Epithelial cell of prostate (primary cell): ENCODE measurements around the gene NUP188.
A peak's percentile ranks its signal among the peaks of the same experiment; 100 is the strongest.

Experiments used
- DNase-seq: peaks from one replicate; pipeline ENCODE4 v3.0.0-alpha.2; 2011; ENCODE audit warnings: low read depth, low spot score
- H3K27ac ChIP-seq: fragments of 450-650 bp; 2 replicates; pipeline ENCODE4 v1.5.1; 2017; ENCODE audit warnings: mild to moderate bottlenecking

The NUP188 gene, protein sequence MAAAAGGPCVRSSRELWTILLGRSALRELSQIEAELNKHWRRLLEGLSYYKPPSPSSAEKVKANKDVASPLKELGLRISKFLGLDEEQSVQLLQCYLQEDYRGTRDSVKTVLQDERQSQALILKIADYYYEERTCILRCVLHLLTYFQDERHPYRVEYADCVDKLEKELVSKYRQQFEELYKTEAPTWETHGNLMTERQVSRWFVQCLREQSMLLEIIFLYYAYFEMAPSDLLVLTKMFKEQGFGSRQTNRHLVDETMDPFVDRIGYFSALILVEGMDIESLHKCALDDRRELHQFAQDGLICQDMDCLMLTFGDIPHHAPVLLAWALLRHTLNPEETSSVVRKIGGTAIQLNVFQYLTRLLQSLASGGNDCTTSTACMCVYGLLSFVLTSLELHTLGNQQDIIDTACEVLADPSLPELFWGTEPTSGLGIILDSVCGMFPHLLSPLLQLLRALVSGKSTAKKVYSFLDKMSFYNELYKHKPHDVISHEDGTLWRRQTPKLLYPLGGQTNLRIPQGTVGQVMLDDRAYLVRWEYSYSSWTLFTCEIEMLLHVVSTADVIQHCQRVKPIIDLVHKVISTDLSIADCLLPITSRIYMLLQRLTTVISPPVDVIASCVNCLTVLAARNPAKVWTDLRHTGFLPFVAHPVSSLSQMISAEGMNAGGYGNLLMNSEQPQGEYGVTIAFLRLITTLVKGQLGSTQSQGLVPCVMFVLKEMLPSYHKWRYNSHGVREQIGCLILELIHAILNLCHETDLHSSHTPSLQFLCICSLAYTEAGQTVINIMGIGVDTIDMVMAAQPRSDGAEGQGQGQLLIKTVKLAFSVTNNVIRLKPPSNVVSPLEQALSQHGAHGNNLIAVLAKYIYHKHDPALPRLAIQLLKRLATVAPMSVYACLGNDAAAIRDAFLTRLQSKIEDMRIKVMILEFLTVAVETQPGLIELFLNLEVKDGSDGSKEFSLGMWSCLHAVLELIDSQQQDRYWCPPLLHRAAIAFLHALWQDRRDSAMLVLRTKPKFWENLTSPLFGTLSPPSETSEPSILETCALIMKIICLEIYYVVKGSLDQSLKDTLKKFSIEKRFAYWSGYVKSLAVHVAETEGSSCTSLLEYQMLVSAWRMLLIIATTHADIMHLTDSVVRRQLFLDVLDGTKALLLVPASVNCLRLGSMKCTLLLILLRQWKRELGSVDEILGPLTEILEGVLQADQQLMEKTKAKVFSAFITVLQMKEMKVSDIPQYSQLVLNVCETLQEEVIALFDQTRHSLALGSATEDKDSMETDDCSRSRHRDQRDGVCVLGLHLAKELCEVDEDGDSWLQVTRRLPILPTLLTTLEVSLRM (N-terminal part only)

DNA sequence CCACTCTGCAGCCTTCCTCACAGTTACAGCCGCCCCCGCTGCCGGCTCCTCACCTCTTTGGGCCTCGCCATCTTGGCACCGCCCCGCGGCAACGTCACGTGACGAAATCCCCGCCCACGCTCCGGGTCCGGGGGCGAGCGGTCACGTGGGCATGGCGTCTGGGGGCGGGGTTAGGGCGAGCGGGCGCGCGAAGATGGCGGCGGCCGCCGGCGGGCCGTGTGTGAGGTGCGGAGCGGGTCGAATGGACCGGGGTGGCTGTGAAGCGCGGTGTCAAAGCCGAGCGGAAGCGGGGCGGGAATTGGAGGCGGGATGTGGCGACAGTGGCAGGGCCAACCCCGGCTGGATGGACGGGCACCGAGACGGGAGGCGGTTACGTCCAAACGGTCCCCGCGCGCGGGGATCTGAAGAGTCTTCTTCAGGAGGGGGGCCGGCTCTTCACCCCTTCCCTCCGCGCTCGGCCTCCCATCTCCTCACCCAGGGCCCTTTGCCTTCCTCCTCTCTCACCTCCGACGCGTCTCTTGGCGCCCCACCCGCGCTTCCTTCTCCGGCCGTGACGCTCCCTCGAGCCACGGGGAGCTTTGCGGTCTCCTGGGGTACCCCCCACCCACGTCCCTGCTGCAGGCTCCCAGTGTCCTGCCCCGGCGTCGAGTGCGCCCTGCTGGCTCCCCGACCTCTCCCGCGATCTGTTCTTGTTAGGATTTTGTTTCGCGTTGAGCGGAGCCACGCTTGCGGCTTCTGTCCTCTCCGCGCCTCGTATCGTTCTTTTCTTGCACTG, at the start of gene NUP188, which contains the start of gene DOLK:
NUP188 (plus strand) TSS at position 173 of the 775 bp plus-strand sequence; CDS start at position 194, 21 bp downstream.
DOLK (minus strand) TSS at position 77 of the 775 bp plus-strand sequence. CDS start 300 bp downstream, outside the sequence.
- DNase-seq: peak; percentile 39

DNA sequence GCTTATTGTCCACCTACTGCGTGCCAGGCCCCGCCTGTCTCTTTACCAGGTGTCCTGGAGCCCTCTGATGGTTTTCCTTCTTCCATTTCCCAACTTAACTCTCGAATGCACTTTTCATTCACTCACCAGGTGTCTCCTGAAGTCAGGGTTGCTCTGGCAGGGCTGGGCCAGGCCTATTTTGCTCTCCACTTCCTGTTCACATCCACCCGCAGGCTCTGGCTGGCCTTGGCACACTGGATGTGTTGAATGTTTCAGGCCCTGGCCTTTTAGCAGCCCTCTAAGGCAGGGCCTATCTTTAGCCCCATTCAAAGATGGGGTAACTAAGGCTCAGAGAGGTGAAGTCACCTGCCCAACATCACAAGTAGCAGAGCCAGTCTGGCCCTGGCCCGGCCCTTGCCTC, 49.1 kb upstream of the NUP188 start:
- peak overlapping the region; percentile 98 for H3K27ac ChIP-seq

More for the DNA sequence above, at the start of gene NUP188, which contains the start of gene DOLK:
- H3K27ac ChIP-seq: peak within 1 kb of the TSS; percentile 83

DNA sequence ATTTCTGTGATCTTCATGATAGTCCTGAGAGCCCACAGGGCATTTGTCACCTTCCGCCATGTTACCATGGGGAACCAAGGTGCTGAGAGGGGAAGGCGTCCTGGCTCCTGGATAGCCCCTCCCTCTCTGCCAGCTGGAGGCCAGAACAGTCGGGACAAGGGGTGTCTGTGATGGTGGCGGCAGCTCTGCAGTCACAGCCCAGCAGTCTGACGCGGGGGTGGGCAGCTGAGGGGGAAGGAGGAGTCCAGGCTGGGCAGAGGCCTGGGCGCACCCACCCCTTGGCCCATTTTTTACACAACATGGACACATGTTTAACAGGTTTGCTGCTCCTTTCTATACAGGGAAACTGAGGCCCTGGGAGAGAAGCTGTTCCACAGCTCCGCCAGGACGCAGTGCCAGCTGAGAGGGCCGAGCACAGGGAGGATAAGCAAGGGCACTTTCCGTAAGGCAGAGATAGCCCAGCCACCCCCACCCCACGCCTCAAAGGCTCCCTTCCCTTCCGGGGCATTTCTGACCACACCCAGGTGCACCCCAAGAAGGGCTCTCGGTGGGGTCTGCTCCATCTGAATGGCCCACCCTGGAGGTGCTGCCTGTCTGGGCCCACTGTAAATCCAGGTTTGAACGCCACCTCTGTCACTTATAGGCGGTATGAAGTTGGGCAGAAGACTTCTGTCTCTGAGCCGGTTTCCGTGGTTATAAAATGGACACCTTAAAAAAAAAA, 48.5 kb upstream of the NUP188 start:
- no peak for DNase-seq
- H3K27ac ChIP-seq: peak overlapping the region; percentile 98

More for the DNA sequence above, 49.1 kb upstream of the NUP188 start:
- no peak for DNase-seq

DNA sequence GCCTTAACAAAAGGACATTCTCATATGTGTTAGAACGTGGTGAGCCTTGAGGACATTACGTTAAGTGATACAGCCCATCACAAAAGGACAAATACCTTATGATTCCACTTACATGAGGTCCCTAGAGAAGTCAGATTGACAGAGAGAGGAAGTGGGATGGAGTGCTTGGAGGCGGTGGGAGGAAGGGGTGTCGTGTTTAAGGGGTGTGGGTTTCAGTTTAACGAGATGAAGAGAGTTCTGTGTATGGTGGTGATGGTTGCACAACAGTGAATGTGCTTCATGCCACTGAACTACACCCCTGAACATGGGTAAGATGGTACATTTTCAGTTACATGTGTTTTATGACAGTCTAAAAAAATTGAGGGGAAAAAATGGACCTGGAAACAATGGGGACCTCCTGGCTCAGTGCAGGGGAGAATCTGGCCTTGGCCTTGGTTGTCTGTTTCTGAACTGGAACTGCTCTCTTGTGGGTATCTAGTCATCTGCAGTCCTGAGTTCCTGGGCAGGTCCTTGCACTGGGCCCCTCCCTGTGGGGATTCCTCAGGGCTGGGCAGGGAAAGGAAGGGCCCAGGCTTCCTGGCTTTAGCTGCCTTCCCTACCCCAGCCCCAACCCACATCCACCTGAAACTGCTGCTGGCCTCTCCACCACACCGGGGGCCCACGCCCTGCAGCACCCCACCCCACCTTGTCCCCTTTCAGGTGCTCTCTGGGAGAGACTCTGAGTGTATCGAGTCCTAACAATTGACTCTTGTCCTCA, 47.8 kb upstream of the NUP188 start:
- H3K27ac ChIP-seq: peak overlapping the region; percentile 98
- peak; percentile 53 for DNase-seq

DNA sequence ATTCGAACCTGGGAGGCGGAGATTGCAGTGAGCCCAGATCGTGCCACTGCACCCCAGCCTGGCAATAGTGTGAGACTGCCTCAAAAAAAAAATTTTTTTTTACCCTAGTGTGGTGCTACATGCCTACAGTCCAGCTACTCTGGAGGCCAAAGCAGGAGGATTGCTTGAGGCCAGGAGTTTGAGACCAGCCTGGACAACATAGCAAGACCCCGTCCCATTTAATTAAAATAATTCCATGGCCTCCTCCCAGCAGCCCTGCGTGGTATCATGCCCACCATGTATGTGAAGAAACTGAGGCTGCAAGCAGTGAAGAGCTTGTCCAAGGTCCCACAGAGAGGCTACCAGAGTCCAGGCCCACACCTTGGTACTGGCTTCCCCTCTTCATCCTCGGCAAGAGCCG, 46.1 kb upstream of the NUP188 start:
- peak overlapping the region; percentile 98 for H3K27ac ChIP-seq
- DNase-seq: no peak

DNA sequence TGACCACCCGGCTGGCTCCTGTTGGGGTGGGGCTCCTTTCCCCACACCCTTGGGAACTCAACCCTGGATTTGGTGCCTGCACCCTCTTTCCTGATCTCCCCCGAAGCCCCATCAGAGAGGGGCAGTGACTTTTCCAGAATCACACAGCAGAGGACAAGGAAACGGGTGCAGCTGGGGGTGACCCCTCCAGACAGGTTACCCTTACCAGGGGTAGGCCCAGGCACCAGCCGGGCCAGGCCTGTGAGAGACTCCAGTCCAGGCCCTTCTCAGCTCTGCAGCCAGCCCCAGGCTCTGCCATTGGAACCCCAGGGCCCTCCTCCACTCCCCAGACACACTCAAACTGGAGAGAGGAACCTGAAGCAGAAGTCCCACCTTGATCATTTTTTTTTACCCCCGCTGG, 45.7 kb upstream of the NUP188 start:
- H3K27ac ChIP-seq: peak overlapping the region; percentile 98
- DNase-seq: no peak

DNA sequence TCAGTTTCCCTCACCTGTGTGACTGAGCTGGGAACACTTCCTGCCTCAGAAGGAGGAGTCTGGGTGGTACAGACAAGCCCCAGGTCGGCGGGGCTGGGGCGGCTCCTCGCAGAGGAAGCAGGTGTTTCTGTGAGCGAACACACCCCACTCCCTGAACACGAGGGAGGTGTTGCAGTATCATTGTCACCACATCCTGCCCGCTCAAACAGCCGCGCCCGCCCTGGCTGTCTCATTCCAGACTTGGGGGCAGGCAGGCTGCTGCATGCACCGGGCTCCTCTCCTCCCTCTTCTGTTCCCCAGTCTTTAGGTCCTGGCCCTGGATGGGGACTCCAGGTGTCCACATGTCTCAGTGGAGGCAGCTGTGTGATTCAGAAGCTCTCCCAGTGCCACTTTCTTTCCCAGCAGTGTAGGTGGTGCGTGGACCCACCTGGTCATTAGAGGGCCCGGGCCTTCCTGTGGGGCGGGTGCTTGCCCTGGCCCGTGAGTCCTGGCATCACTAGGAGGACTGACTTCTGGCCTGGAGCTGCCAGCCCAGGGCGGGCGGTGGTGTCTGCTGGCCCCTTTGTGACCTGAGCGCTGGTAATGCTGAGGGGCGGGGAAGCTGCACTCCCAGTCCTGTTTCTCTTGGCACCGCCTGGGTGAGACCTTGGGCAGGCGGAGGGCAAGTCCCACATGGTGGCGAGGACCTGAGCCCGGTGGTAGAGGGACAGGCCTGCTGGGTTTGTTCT, 45.0 kb upstream of the NUP188 start:
- peak; percentile 76 for DNase-seq

DNA sequence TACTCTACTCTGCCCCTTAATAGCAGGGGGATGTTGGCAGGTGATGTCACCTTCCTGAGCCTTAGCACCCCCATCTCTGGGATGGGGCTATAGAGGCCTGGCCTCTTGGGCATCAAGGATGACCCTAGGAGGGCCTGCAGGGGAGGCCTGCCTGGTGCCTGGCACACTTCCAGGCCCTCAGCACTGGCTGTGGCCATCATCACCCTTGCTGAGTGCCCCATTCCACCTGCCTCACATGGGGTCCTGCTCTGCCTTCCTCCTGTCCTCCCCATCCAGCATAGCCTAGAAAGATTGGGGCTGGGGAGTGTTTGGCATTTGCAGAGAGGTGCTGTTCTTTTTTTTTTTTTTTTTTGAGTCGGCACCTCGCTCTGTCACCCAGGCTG, 44.4 kb upstream of the NUP188 start:
- no peak for DNase-seq
- peak overlapping the region; percentile 98 for H3K27ac ChIP-seq

More for the DNA sequence above, 45.0 kb upstream of the NUP188 start:
- peak overlapping the region; percentile 98 for H3K27ac ChIP-seq

DNA sequence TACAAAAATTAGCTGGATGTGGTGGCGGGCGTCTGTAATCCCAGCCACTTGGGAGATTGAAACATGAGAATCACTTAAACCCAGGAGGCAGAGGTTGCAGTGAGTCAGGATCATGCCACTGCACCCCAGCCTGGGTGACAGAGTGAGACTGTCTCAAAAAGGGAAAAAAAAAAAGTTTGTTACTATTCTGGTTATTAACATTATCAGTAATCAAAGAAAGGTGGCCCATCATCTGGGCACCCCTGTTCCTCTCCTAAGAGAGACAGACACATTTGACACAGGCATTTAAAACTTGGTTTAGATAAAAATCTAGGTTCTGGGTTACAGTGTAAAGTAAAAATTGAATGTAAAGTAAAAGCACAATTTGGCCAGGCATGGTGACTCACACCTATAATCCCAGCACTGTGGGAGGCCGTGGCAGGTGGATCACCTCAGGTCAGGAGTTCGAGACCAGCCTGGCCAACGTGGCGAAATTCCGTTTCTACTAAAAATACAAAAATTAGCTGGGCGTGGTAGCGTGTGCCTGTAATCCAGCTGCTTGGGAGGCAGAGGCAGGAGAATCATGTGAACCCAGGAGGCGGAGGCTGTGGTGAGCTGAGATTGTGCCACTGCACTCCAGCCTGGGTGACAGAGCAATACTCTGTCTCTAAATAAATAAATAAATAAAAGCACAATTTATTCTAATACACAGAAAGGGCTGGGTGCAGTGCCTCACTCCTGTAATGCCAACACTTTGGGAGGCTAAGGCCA, 43.5 kb upstream of the NUP188 start:
- DNase-seq: no peak
- peak overlapping the region; percentile 98 for H3K27ac ChIP-seq

DNA sequence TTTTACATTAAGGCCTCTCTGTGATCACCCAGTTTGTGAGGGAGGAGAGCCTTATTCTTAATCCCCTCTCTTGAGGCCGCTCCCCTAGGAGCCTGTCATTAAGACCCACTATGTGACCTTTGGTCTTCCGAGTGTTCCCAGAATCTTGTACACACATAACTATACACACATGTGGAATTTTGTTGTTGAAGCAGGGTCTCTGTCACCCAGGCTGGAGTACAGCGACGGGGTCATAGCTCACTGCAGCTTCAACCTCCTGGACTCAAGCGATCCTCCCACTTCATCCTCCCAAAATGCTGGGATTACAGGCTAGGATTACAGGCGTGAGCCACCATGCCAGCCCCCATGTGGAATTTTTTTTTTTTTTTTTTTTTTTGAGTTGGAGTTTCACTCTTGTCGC, 41.5 kb upstream of the NUP188 start:
- H3K27ac ChIP-seq: peak overlapping the region; percentile 98
- DNase-seq: no peak

DNA sequence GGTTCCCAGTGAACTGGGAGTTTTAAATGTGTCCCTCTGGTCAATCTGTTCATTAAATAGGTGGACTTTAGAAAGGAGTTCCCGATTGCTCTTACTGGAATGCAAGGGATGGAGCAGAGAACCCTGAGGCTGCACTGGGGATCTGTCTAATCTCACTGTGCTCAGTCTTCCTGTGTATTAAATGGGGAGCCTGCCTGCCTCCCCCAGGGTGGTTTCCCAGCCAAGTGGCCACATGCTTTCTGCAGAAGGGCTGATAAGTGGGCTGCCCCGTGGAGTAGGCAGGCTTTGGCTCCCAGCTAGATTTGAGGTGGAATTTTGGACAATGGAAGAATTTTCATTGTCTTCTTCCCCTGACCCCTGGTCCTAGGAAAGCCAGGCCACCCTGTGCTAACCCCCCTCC, 40.8 kb upstream of the NUP188 start:
- DNase-seq: no peak
- H3K27ac ChIP-seq: peak overlapping the region; percentile 98

DNA sequence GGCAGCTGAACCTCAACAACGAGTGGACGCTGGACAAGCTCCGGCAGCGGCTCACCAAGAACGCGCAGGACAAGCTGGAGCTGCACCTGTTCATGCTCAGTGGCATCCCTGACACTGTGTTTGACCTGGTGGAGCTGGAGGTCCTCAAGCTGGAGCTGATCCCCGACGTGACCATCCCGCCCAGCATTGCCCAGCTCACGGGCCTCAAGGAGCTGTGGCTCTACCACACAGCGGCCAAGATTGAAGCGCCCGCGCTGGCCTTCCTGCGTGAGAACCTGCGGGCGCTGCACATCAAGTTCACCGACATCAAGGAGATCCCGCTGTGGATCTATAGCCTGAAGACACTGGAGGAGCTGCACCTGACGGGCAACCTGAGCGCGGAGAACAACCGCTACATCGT, 39.1 kb upstream of the NUP188 start:
- DNase-seq: no peak
- H3K27ac ChIP-seq: peak overlapping the region; percentile 100

DNA sequence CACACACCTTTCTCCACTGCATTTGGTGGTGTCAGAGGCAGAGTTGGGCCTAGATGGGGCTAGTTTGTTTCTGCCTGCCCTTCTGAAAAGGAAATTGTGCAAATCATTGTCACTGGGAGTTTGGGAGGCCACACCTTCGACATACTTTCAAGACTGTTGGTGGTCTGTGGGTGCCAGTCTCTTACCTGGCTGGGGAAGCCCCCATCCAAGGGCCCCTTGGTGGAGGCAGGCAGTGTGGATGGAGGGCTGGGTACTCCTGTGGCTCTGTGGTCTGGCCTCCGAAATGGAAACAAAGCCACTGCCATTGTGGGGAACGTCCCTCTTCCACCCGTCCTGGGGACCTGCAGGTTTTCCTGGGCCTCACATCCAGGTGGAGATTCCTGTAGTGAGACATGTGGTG, 37.6 kb upstream of the NUP188 start:
- DNase-seq: no peak
- peak overlapping the region; percentile 100 for H3K27ac ChIP-seq

DNA sequence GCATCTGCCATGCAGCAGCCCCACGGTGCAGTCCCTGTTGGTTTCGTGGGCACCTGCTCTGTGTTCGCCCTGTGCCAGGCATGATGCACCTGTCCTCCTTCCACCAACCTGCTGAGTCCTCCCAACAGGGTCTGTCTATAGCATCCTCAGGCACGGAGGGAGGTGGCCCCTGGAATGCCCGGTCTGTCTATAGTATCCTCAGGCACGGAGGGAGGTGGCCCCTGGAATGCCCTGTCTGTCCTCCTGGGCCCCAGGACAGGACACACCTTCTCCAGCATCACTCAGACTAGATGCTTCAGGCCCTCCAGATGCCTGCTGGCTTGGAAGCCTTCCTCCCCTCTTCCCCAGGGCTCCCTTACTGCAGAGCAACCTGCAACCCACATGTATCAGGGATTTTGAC, 36.6 kb upstream of the NUP188 start:
- H3K27ac ChIP-seq: peak overlapping the region; percentile 100
- DNase-seq: no peak

DNA sequence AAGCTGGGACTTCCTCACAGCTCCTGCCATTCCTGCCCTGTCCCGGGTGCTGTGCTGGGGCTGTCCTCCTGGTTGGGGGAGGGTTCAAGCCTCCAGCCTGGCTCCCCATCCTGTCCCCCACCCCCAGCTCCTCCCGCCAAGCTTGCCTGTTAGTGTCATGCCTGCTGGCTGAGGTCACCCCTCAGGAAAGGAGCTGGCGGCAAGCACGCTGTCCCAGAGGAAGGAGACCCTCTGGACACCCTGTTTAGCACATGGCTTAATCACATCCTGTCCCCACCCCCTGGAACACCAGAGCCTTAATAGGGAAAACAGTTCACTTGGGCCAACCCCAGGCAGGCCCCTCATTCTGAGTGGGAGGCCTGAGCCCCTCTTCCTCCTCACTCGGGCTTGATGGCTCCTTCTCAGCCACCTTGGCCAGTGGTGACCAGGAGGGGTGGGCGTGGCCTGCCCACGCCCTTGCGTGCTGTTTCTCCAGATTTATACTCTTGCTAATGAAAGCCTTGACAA, 35.9 kb upstream of the NUP188 start:
- peak overlapping the region; percentile 100 for H3K27ac ChIP-seq
- DNase-seq: no peak

DNA sequence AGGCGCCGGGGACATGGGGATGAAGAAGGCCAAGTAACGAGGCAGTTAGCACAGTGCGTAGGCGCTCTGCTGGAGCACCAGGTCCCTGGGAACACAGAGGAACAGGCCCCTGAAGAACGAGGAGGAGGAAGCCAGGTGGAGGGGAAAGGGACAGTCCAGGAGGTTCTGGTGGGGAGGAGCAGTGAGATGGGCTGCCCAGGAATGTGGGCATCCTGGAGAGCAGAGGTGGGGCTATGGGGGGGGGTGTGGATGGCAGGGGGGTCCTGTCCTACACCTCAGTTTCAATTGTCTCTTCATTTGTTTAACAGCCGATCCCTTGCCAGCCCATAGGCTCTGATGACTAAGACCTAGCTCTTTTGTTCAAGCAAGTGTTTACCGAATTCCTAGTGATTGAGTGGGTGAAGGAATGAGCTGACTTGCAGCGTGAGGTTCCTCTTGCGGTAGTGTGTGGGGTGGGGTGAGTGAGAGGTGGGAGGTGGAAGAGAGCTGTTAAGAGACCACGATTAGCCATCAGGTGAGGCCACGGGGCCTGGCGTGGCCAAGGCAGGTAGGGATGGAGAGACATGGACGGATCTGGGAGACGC, 35.1 kb upstream of the NUP188 start:
- H3K27ac ChIP-seq: peak overlapping the region; percentile 100

More for the DNA sequence above, 35.1 kb upstream of the NUP188 start:
- DNase-seq: peak; percentile 95
